GM04504 (cell line): ENCODE results near the gene RHAG.

Experiments used
- DNase-seq: peaks from one replicate; pipeline ENCODE4 v3.0.0-alpha.2; 2012; ENCODE audit warnings: low read depth

RHAG gene

DNA sequence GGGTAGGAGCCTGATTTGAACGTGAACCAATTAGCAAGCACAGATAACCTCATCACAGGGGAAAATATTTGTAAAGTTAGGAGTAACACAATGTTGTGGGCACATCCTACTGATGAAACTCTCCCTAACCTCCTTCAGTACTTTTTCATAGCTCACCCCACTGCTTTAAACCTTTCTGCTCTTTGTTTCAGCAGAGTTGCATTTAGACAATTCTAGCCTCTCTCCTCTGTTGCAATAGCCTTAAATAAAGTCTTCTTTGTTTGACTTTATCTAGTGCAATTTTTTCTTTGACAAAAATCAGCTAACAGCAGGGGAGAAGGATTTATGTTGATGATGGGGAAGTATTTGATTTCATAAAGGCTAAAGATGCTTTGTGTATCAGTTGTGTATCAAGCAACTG is 72.1 kb downstream of the RHAG start:
- no peak for DNase-seq

DNA sequence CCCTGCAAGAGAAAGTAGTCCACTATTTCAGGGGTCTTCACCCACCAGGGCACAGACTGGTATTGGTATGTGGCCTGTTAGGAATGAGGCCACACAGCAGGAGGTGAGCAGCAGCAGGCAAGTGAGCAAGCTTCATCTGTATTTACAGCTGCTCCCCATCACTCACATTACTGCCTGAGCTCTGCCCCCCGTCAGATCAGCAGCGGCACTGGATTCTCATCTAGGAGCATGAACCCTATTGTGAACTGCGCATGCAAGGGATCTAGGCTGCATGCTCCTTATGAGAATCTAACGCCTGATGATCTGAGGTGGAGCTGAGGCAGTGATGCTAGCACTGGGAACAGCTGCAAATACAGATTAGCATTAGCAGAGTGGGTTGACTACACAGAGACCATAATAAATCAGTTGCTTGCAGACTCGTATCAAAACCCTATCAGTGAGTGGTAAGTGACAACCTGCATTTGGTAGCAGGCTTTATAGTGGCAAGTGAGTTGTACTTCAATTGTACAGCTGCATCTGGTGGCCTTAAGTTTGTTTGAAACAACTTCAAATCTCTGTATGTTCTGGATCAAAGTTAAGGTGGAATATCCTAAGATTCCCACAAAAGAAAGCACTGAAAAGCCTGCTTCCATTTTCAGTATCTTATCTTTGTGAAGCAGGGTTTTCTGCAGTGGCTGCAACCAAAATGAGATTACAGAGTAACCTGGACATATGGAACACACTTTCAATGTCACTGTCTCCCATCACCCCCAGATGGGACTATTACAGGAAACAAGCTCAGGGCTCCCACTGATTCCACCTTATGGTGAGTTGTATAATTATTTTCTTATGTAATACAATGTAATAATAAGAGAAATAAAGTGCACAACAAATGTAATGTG is 73.4 kb downstream of the RHAG start:
- DNase-seq = no peak

DNA sequence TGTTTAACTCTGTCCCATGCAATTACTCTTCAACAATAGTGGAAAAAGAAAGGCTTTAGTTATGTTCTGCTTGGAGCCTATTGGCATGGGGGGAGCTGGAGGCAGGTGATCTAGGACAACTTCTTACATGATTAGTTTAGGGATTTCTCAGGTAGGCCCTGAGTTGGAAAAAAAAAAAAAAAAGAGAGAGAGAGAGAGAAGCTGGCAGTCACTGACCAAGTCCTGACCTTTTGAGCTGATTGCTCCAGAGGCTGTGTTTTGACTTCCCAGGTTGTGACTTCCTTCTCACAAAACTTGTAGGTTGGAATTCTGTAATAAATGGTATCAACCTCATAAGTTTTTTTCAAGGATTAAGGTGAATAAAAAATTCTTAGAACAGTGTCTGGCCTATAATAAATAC is 78.4 kb downstream of the RHAG start:
- no peak for DNase-seq

DNA sequence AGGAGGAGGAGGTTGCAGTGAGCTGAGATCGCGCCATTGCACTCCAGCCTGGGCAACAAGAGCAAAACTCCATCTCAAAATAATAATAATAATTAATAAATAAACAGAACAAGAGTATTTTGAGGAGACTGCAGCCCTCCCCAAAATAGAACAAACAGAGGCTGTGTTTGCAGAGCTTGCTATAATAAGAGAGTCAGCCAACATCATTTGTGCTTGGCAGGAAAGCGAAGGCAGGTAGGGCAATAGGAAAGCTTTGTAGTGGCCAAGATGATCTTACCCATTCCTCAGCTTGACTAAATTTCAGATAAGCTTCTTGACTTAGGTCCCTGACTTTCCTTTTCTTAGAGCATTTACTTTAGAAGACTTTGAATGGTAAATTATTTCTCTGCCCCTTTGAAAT is 79.5 kb downstream of the RHAG start:
- no peak for DNase-seq

DNA sequence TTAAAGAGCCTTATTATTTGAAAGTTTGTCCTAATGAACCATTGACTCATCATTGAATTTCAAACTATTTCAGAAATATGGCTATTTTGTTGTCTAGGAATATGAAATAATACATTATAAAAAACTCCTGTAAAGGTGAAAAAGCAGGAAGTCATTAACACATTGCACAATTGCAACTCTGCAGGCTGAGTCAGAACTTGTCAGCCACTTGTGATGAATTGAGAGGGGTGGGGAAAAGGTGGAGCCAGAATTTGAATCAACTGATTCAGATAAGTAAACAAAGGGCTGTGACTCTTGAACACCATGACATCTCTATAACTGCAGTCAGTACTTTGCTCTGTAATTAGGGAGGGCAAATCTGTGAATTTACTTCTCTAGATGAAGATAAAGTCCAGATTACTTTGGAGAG is 80.2 kb downstream of the RHAG start:
- peak; percentile 66 for DNase-seq

DNA sequence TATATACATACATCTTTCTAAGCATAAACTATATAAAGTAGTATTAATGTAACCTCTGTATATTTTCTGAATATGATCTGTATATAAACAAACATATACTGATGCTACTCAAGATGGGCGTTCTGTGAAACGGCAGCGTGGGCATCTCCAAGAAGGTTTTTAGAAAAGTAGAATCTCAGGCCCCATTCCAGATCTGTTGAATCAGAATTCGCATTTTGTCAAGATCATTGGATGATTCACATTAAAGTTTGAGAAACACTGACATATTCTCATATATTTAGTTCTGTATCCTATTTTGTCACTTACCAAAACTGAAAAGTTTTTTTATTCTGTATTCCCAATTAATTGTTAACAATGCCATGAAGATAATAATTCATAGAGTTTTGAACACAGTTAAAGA is 80.7 kb downstream of the RHAG start:
- no peak for DNase-seq
